ENCODE data around the gene TMEM74B. TPM values are rescaled to one million over a fixed set of nuclear protein-coding genes. Genes with fewer than 3 reads are reported as not detected.
A peak's percentile ranks its signal among the peaks of the same experiment; 100 is the strongest.

The TMEM74B gene
- total and polyA plus RNA-seq, 9 of the 15 experiments (the other 6 are each of a cell fraction or from before 2014, with no cell fraction given): 0.24 to 19.0 (median 7.5) TPM

DNA sequence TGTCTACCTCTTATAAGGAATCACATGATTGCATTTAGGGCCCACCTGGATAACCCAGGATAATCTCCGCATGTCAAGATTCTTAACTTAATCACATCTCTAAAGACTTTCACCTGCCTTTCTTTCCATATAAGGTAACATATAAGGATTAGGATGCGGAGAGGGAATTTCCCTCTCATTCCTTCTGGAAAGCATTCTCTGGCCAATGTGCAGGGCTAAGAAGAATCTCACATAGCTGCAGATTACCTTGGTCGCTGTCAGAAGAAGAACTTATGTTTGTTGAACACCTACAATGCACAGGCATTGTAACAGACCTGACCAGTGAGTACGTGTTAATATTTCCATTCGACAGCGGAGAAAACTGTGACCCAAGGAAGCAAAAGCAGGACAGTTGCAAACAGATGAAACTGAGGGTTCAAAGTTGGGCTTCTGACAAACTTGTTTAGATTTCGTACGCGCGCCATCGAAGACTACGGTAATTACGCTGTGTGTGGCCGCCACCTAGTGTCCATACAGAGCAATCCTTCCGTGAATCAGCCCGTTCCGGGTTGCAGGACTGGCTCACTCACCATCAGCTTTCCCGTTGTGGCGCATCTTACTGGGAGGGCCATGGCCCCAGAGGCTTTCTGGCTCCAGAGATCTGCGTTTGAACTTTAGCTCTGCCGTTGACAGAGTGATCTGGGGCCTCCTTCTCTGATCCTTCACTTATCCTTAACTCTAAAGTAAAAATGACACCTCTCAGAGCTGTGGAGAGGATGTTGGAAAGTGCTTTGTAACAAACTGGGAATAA, 28.0 kb upstream of the TMEM74B start (continued):
- TF ChIP-seq RAD21 (CRISPR knock-in tag; conservative IDR thresholded peaks at IDR 0.05 in 1 of 2, IDR thresholded peaks at IDR 0.05 in 1 of 2) (peak; percentile 79 to 87), PML (IDR thresholded peaks at IDR 0.05; ENCODE audit: low read length) (no peak), ELF1 (tag; IDR thresholded peaks at IDR 0.05) (peak; percentile 54; the same call in 1 of the 2 replicates), GABPB1 (CRISPR knock-in tag; IDR thresholded peaks at IDR 0.05) (peak; percentile 53; the same call in 1 of the 2 replicates), NR2C1 (IDR thresholded peaks at IDR 0.05) (no peak), NR2C1 (tag; IDR thresholded peaks at IDR 0.05) (peak; percentile 20; the same call in 1 of the 2 replicates), ZNF263 (CRISPR knock-in tag; IDR thresholded peaks at IDR 0.05; ENCODE audit: borderline replicate concordance) (no peak), JUND (IDR thresholded peaks at IDR 0.05; ENCODE audit: borderline replicate concordance, low read depth, low read length) (peak; percentile 43; the same call in 1 of the 2 replicates), JUND (tag; IDR thresholded peaks at IDR 0.05; ENCODE audit: borderline replicate concordance, low read depth, low read length) (no peak), RCOR1 (IDR thresholded peaks at IDR 0.05; ENCODE audit: borderline replicate concordance in 1 of 2, low read depth in 2 of 2, low read length in 2 of 2) (peak in 1 of 2 experiments; percentile 50; a peak in 1 of 4 replicates), SP1 (CRISPR knock-in tag; IDR thresholded peaks at IDR 0.05) (peak; percentile 45; the same call in 1 of the 2 replicates)
- TF ChIP-seq, protein P1, sequence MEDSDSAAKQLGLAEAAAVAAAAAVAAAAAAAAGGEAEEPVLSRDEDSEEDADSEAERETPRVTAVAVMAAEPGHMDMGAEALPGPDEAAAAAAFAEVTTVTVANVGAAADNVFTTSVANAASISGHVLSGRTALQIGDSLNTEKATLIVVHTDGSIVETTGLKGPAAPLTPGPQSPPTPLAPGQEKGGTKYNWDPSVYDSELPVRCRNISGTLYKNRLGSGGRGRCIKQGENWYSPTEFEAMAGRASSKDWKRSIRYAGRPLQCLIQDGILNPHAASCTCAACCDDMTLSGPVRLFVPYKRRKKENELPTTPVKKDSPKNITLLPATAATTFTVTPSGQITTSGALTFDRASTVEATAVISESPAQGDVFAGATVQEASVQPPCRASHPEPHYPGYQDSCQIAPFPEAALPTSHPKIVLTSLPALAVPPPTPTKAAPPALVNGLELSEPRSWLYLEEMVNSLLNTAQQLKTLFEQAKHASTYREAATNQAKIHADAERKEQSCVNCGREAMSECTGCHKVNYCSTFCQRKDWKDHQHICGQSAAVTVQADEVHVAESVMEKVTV (CRISPR knock-in tag; IDR thresholded peaks at IDR 0.05): peak; percentile 53; the same call in 1 of the 2 replicates
- TF ChIP-seq, protein P2, sequence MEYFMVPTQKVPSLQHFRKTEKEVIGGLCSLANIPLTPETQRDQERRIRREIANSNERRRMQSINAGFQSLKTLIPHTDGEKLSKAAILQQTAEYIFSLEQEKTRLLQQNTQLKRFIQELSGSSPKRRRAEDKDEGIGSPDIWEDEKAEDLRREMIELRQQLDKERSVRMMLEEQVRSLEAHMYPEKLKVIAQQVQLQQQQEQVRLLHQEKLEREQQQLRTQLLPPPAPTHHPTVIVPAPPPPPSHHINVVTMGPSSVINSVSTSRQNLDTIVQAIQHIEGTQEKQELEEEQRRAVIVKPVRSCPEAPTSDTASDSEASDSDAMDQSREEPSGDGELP (CRISPR knock-in tag; IDR thresholded peaks at IDR 0.05; ENCODE audit: borderline replicate concordance): peak; percentile 57
- TF ChIP-seq, protein P3, sequence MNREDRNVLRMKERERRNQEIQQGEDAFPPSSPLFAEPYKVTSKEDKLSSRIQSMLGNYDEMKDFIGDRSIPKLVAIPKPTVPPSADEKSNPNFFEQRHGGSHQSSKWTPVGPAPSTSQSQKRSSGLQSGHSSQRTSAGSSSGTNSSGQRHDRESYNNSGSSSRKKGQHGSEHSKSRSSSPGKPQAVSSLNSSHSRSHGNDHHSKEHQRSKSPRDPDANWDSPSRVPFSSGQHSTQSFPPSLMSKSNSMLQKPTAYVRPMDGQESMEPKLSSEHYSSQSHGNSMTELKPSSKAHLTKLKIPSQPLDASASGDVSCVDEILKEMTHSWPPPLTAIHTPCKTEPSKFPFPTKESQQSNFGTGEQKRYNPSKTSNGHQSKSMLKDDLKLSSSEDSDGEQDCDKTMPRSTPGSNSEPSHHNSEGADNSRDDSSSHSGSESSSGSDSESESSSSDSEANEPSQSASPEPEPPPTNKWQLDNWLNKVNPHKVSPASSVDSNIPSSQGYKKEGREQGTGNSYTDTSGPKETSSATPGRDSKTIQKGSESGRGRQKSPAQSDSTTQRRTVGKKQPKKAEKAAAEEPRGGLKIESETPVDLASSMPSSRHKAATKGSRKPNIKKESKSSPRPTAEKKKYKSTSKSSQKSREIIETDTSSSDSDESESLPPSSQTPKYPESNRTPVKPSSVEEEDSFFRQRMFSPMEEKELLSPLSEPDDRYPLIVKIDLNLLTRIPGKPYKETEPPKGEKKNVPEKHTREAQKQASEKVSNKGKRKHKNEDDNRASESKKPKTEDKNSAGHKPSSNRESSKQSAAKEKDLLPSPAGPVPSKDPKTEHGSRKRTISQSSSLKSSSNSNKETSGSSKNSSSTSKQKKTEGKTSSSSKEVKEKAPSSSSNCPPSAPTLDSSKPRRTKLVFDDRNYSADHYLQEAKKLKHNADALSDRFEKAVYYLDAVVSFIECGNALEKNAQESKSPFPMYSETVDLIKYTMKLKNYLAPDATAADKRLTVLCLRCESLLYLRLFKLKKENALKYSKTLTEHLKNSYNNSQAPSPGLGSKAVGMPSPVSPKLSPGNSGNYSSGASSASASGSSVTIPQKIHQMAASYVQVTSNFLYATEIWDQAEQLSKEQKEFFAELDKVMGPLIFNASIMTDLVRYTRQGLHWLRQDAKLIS (CRISPR knock-in tag; IDR thresholded peaks at IDR 0.05): 0 out of 2 replicates have a peak, but pooled peaks have one; percentile 35

Data from K562 (cell line).